HCT116 (cell line): Measurements from ENCODE around the gene SETD6. TPM values are rescaled to one million over a fixed set of nuclear protein-coding genes. Genes with fewer than 3 reads are reported as not detected.

Source experiments
- ATAC-seq: fragments of 200-7000 bp; cut with Tn5 transposase; 2 replicates; pipeline ENCODE4 v1.9.1; 2020; ENCODE audit warnings: mild to moderate bottlenecking, moderate library complexity
- BruUV-seq: library from RNA; stranded (reverse); fragments of 400-500 nt; replicated peaks from 2 replicates; lab custom pipeline; 2021; lab: Mats Ljungman, UMichigan
- CTCF ChIA-PET: fragments of 300-600 bp; sonication (Branson Sonifier 250); formaldehyde crosslinking; loops from one replicate; lab custom pipeline; 2021; ENCODE audit warnings: antibody characterized with exemption; lab: Charles Lee
- POLR2A ChIA-PET: fragments of 300-600, 350-600 bp; sonication (Branson Sonifier 250); formaldehyde crosslinking; loops from one replicate; lab custom pipeline; 2021; ENCODE audit warnings: antibody characterized with exemption; lab: Charles Lee
- RAD21 ChIA-PET, 2 experiments: fragments of 300-600 bp; sonication (Branson Sonifier 250); formaldehyde crosslinking; loops; one replicate each; lab custom pipeline; 2023; ENCODE audit warnings: low total read pairs in 2 of 2; ENCODE audit not compliant: uncharacterized antibody in 2 of 2, unreplicated experiment in 2 of 2, low non-redundant PET in 1 of 2; lab: Charles Lee
- DNase-seq: peaks from one replicate; pipeline ENCODE4 v3.0.0-alpha.2; 2010; ENCODE audit warnings: low read depth, low spot score
- H2AFZ ChIP-seq: fragments of 200-600 bp; shearing (Covaris generic), sonication (generic); 2 replicates; pipeline ENCODE4 v1.6.1; 2017; ENCODE audit warnings: low read depth, mixed run types, mixed read lengths, antibody characterized with exemption, low read length; ENCODE audit not compliant: poor library complexity, severe bottlenecking
- H3K27ac ChIP-seq: 2 replicates; pipeline ENCODE4 v1.5.1; 2012; ENCODE audit warnings: low read depth, low read length
- H3K27me3 ChIP-seq: fragments of 200-600 bp; sonication (generic); 2 replicates; pipeline ENCODE4 v1.6.1; 2016; ENCODE audit warnings: mixed run types, low read length, mixed read lengths; ENCODE audit not compliant: insufficient read depth
- H3K36me3 ChIP-seq, 2 experiments: fragments of 200-500 bp in 1 of 2; fragments of 200-600 bp in 1 of 2; sonication (Bioruptor generic) in 1 of 2; sonication (generic) in 1 of 2; 2 replicates each; pipeline versions ENCODE4 v1.5.1 to v1.6.1; 2014 to 2016; ENCODE audit warnings: low read length in 2 of 2, inconsistent platforms in 1 of 2, mixed read lengths in 1 of 2, mixed run types in 1 of 2; ENCODE audit not compliant: insufficient read depth in 2 of 2, control insufficient read depth in 1 of 2
- H3K4me1 ChIP-seq, 2 experiments: fragments of 200-600 bp in 1 of 2; sonication (generic) in 1 of 2; 2 replicates each; pipeline versions ENCODE4 v1.5.1 to v1.6.1; 2012 to 2017; ENCODE audit warnings: low read length in 2 of 2, inconsistent platforms in 1 of 2, mild to moderate bottlenecking in 1 of 2, mixed read lengths in 1 of 2, mixed run types in 1 of 2, moderate library complexity in 1 of 2; ENCODE audit not compliant: insufficient read depth in 2 of 2, control insufficient read depth in 1 of 2
- H3K4me2 ChIP-seq: fragments of 200-600 bp; sonication (generic); 2 replicates; pipeline ENCODE4 v1.6.1; 2017; ENCODE audit warnings: mixed run types, low read length, mixed read lengths
- H3K4me3 ChIP-seq, 2 experiments: fragments of 200-600 bp in 1 of 2; sonication (generic) in 1 of 2; replicated peaks in 1 of 2; 2 replicates each; pipeline ENCODE4 v1.5.1; 2011 to 2016; ENCODE audit warnings: low read length in 2 of 2, control low read depth in 1 of 2, low read depth in 1 of 2, mild to moderate bottlenecking in 1 of 2, mixed read lengths in 1 of 2, mixed run types in 1 of 2
- H3K79me2 ChIP-seq: fragments of 200-600 bp; sonication (generic); 2 replicates; pipeline ENCODE4 v1.6.1; 2017; ENCODE audit warnings: mild to moderate bottlenecking, mixed run types, low read length, moderate library complexity, mixed read lengths; ENCODE audit not compliant: insufficient read depth
- H3K9ac ChIP-seq: fragments of 200-600 bp; sonication (generic); 2 replicates; pipeline ENCODE4 v1.6.1; 2016; ENCODE audit warnings: low read length, mixed read lengths
- H3K9me2 ChIP-seq: fragments of 200-600 bp; sonication (generic), shearing (Covaris generic); 2 replicates; pipeline ENCODE4 v1.6.1; 2017; ENCODE audit warnings: mixed run types, mild to moderate bottlenecking, moderate library complexity; ENCODE audit not compliant: insufficient read depth
- H3K9me3 ChIP-seq, 2 experiments: fragments of 200-500 bp in 1 of 2; fragments of 200-600 bp in 1 of 2; sonication (Bioruptor generic) in 1 of 2; sonication (generic) in 1 of 2; 2 replicates each; pipeline ENCODE4 v1.6.1; 2014 to 2017; ENCODE audit warnings: low read length in 2 of 2, mixed read lengths in 2 of 2, inconsistent platforms in 1 of 2, low read depth in 1 of 2, mild to moderate bottlenecking in 1 of 2, mixed run types in 1 of 2, moderate library complexity in 1 of 2; ENCODE audit not compliant: control insufficient read depth in 1 of 2, insufficient read depth in 1 of 2
- H4K20me1 ChIP-seq: fragments of 200-600 bp; sonication (generic), shearing (Covaris generic); 2 replicates; pipeline ENCODE4 v1.6.1; 2017; ENCODE audit warnings: mixed run types, mild to moderate bottlenecking, moderate library complexity; ENCODE audit not compliant: insufficient read depth
- ATF3 ChIP-seq: IDR thresholded peaks from 2 replicates; pipeline ENCODE4 v1.6.1; 2012
- CBX3 ChIP-seq: IDR thresholded peaks from 2 replicates; pipeline ENCODE4 v1.6.1; 2012; ENCODE audit warnings: low read depth
- ELF1 ChIP-seq: IDR thresholded peaks from 2 replicates; pipeline ENCODE4 v1.6.1; 2012; ENCODE audit warnings: low read depth, borderline replicate concordance
- FOSL1 ChIP-seq: IDR thresholded peaks from 2 replicates; pipeline ENCODE4 v1.6.1; 2012; ENCODE audit warnings: low read depth
- JUND ChIP-seq: IDR thresholded peaks from 2 replicates; pipeline ENCODE4 v1.6.1; 2012
- POLR2AphosphoS5 ChIP-seq: IDR thresholded peaks from 2 replicates; pipeline ENCODE4 v1.6.1; 2011; ENCODE audit warnings: mild to moderate bottlenecking, low read depth, low read length, moderate library complexity
- RAD21 ChIP-seq: IDR thresholded peaks from 2 replicates; pipeline ENCODE4 v1.6.1; 2012; ENCODE audit warnings: low read depth, mild to moderate bottlenecking
- REST ChIP-seq: IDR thresholded peaks from 2 replicates; pipeline ENCODE4 v1.6.1; 2012; ENCODE audit warnings: low read depth
- SP1 ChIP-seq: IDR thresholded peaks from 2 replicates; pipeline ENCODE4 v1.6.1; 2012; ENCODE audit warnings: low read depth
- TCF7L2 ChIP-seq: IDR thresholded peaks from 2 replicates; pipeline ENCODE4 v1.7.0; 2011; ENCODE audit warnings: borderline replicate concordance, inconsistent platforms; ENCODE audit not compliant: insufficient read depth, insufficient read length; ENCODE audit errors: extremely low read depth
- YY1 ChIP-seq: IDR thresholded peaks from 2 replicates; pipeline ENCODE4 v1.6.1; 2011; ENCODE audit warnings: low read length, low read depth, moderate library complexity, mild to moderate bottlenecking; ENCODE audit not compliant: insufficient replicate concordance; ENCODE audit errors: extremely low read depth
- ZNF274 ChIP-seq: fragments of 200-500 bp; sonication (Bioruptor generic); IDR thresholded peaks from 2 replicates; pipeline ENCODE4 v1.6.1; 2014; ENCODE audit warnings: mild to moderate bottlenecking, low read depth, low read length, inconsistent platforms
- intact Hi-C: fragments of 100-400 bp; cut with micrococcal nuclease; formaldehyde crosslinking; loops from 2 replicates; pipeline ENCODE4 v1.10.0; 2022
- total RNA-seq: library from RNA; stranded (reverse); gene quantifications from one replicate; pipeline ENCODE4 v1.2.1, GENCODE V29; 2021; ENCODE audit not compliant: unreplicated experiment
- TF ChIP-seq, protein P1 (sequence below): IDR thresholded peaks from 2 replicates; pipeline ENCODE4 v1.6.1; 2012

Gene SETD6
- total RNA-seq, 1 experiment from 2014 or later, result 26.6 TPM

GRCh38 chr16:58466396-58466795, 48.9 kb upstream of the SETD6 start:
- RAD21 ChIA-PET, result no interaction called here
- no peak overlapping the region for H3K9ac ChIP-seq
- ATAC-seq, result no peak
- H3K4me1 ChIP-seq, result peaks cover 3 to 10% of the 10 kb centered on the region in 2 experiments; a peak in 2 of 4 replicates
- no peak overlapping the region for H3K4me2 ChIP-seq
- POLR2A ChIA-PET, result no interaction called here
- H3K4me3 ChIP-seq, result no peak overlapping the region
- no TSS peak for BruUV-seq
- no peaks in the 10 kb centered on the region for H3K27me3 ChIP-seq
- TF ChIP-seq TCF7L2 (no peak), FOSL1 (no peak), JUND (no peak), CBX3 (no peak), SP1 (no peak), POLR2AphosphoS5 (no peak), YY1 (no peak), RAD21 (no peak), ELF1 (no peak), ATF3 (no peak), ZNF274 (no peak)
- TF ChIP-seq, protein P1, sequence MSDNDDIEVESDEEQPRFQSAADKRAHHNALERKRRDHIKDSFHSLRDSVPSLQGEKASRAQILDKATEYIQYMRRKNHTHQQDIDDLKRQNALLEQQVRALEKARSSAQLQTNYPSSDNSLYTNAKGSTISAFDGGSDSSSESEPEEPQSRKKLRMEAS, result no peak
- TF ChIP-seq, all 23 proteins: peak for 0
- Histone ChIP-seq H3K9me3 (no peaks in the 10 kb centered on the region), H2AFZ (no peak overlapping the region), H3K36me3 (no peaks in the 10 kb centered on the region), H4K20me1 (no peaks in the 10 kb centered on the region), H3K27ac (no peak overlapping the region), H3K79me2 (no peaks in the 10 kb centered on the region), H3K9me2 (no peaks in the 10 kb centered on the region)
- DNase-seq, result no peak
- CTCF ChIA-PET, result no interaction called here
- intact Hi-C loops, result no loop called here

GRCh38 chr16:58467905-58468304, 47.4 kb upstream of the SETD6 start:
- H3K36me3 ChIP-seq, result no peaks in the 10 kb centered on the region
- RAD21 ChIA-PET, result no interaction called here
- no peak for TF ChIP-seq CBX3
- TF ChIP-seq REST, result no peak
- TF ChIP-seq, all 23 proteins: peak for 0
- Histone ChIP-seq H3K9me2 (no peaks in the 10 kb centered on the region), H3K27ac (no peak overlapping the region), H4K20me1 (no peaks in the 10 kb centered on the region), H3K27me3 (no peaks in the 10 kb centered on the region), H2AFZ (no peak overlapping the region), H3K9ac (no peak overlapping the region), H3K4me1 (no peaks in the 10 kb centered on the region), H3K4me3 (no peak overlapping the region), H3K79me2 (no peaks in the 10 kb centered on the region), H3K9me3 (no peaks in the 10 kb centered on the region), H3K4me2 (no peak overlapping the region)
- intact Hi-C loops, result no loop called here
- ATAC-seq (no peak), DNase-seq (no peak)
- ChIA-PET POLR2A (no interaction called here), CTCF (interaction anchor here (1.0 kb wide), 1 partner anchor 9 kb away, joined by 3 read pairs; no protein-coding TSS in a partner anchor)
- BruUV-seq, result no TSS peak
